Panc1 (cell line): ENCODE data around the gene ZBTB7C. TPM values are rescaled to one million over a fixed set of nuclear protein-coding genes. Genes with fewer than 3 reads are reported as not detected.

Experiments
- ATAC-seq: fragments of 200-7000 bp; cut with Tn5 transposase; 2 replicates; pipeline ENCODE4 v1.9.1; 2020; ENCODE audit warnings: mild to moderate bottlenecking, moderate library complexity
- BruUV-seq: library from RNA; stranded (reverse); fragments of 400-500 nt; replicated peaks from 2 replicates; lab custom pipeline; 2021; lab: Mats Ljungman, UMichigan
- CTCF ChIA-PET: fragments of 300-600 bp; sonication (Branson Sonifier 250); formaldehyde crosslinking; loops from one replicate; lab custom pipeline; 2022; ENCODE audit warnings: antibody characterized with exemption; lab: Charles Lee
- POLR2A ChIA-PET: fragments of 300-600 bp; sonication (Branson Sonifier 250); formaldehyde crosslinking; loops from one replicate; lab custom pipeline; 2022; ENCODE audit warnings: antibody characterized with exemption; lab: Charles Lee
- DNase-seq: peaks from one replicate; pipeline ENCODE4 v3.0.0-alpha.2; 2010; ENCODE audit warnings: low read depth, low spot score
- H3K27ac ChIP-seq: 2 replicates; pipeline ENCODE4 v1.5.1; 2011; ENCODE audit warnings: mild to moderate bottlenecking, low read length, inconsistent platforms
- H3K27me3 ChIP-seq: fragments of 200-500 bp; sonication (Bioruptor generic); 2 replicates; pipeline ENCODE4 v1.6.0; 2014; ENCODE audit warnings: low read length, inconsistent platforms; ENCODE audit not compliant: control insufficient read depth, insufficient read depth
- H3K36me3 ChIP-seq: fragments of 200-500 bp; sonication (Bioruptor generic); 2 replicates; pipeline ENCODE4 v1.5.1; 2014; ENCODE audit warnings: inconsistent platforms, mild to moderate bottlenecking, low read length, moderate library complexity; ENCODE audit not compliant: control insufficient read depth, insufficient read depth
- H3K4me1 ChIP-seq: 2 replicates; pipeline ENCODE4 v1.5.1; 2011; ENCODE audit warnings: inconsistent platforms, mild to moderate bottlenecking, low read length, moderate library complexity; ENCODE audit not compliant: control insufficient read depth, insufficient read depth
- H3K4me3 ChIP-seq, 2 experiments: 2 replicates each; pipeline ENCODE4 v1.5.1; 2011 to 2012; ENCODE audit warnings: low read depth in 2 of 2, low read length in 2 of 2, mild to moderate bottlenecking in 2 of 2, inconsistent platforms in 1 of 2, moderate library complexity in 1 of 2
- H3K9me3 ChIP-seq: fragments of 200-500 bp; sonication (Bioruptor generic); 2 replicates; pipeline ENCODE4 v1.5.1; 2014; ENCODE audit warnings: low read depth, mild to moderate bottlenecking, inconsistent platforms, low read length, moderate library complexity; ENCODE audit not compliant: control insufficient read depth, insufficient read depth
- CTCF ChIP-seq: fragments of 450-650 bp; IDR thresholded peaks from 2 replicates; pipeline ENCODE4 v1.5.1; 2017; ENCODE audit warnings: mild to moderate bottlenecking
- POLR2AphosphoS5 ChIP-seq: IDR thresholded peaks from 2 replicates; pipeline ENCODE4 v1.6.1; 2012; ENCODE audit warnings: mild to moderate bottlenecking, low read depth, low read length, moderate library complexity
- REST ChIP-seq, 2 experiments: IDR thresholded peaks; 2 replicates each; pipeline ENCODE4 v1.6.1; 2011 to 2012; ENCODE audit warnings: low read depth in 2 of 2, control low read depth in 1 of 2, low read length in 1 of 2, mild to moderate bottlenecking in 1 of 2, moderate library complexity in 1 of 2; ENCODE audit not compliant: insufficient read depth in 1 of 2
- SIN3A ChIP-seq: IDR thresholded peaks from 2 replicates; pipeline ENCODE4 v1.6.1; 2012; ENCODE audit warnings: low read depth, mild to moderate bottlenecking, low read length, moderate library complexity, borderline replicate concordance; ENCODE audit not compliant: insufficient read depth
- TCF7L2 ChIP-seq: IDR thresholded peaks from 2 replicates; pipeline ENCODE4 v1.6.1; 2011; ENCODE audit warnings: mild to moderate bottlenecking, low read depth, low read length, inconsistent platforms
- in situ Hi-C: cut with HindIII; loops from 2 replicates; pipeline ENCODE4 v1.10.0; 2016; ENCODE audit warnings: low sequenced_read_pairs, low pct_unique_long_range_greater_than_20kb
- intact Hi-C: fragments of 100-400 bp; cut with micrococcal nuclease; formaldehyde crosslinking; loops from one replicate; pipeline ENCODE4 v1.10.0; 2022; ENCODE audit not compliant: unreplicated experiment
- total RNA-seq: library from RNA; stranded (reverse); gene quantifications from one replicate; pipeline ENCODE4 v1.2.1, GENCODE V29; 2021; ENCODE audit not compliant: unreplicated experiment

The ZBTB7C gene
- total RNA-seq, 1 experiment from 2014 or later = 0.03 TPM

GRCh38 chr18:48166336-48166875, 242.8 kb downstream of the ZBTB7C start:
- intact Hi-C loops (no loop called here), in situ Hi-C loops (no loop called here)
- no peaks in the 10 kb centered on the region; the same call in 1 of the 2 replicates for H3K27me3 ChIP-seq
- no peak overlapping the region for H3K27ac ChIP-seq
- DNase-seq (no peak), ATAC-seq (no peak)
- H3K9me3 ChIP-seq = no peaks in the 10 kb centered on the region
- no peaks in the 10 kb centered on the region for H3K4me1 ChIP-seq
- H3K4me3 ChIP-seq = no peak overlapping the region
- no peak for TF ChIP-seq TCF7L2
- no peak for TF ChIP-seq CTCF
- TF ChIP-seq SIN3A = no peak
- TF ChIP-seq POLR2AphosphoS5 = no peak
- POLR2A ChIA-PET = no interaction called here
- H3K36me3 ChIP-seq = no peaks in the 10 kb centered on the region
- BruUV-seq = no TSS peak
- CTCF ChIA-PET = no interaction called here

GRCh38 chr18:48165111-48165866, 243.9 kb downstream of the ZBTB7C start:
- ChIA-PET CTCF (no interaction called here), POLR2A (no interaction called here)
- no peaks in the 10 kb centered on the region; the same call in 1 of the 2 replicates for H3K27me3 ChIP-seq
- no peaks in the 10 kb centered on the region for H3K4me1 ChIP-seq
- in situ Hi-C loops = no loop called here
- H3K27ac ChIP-seq = no peak overlapping the region
- ATAC-seq = no peak
- TF ChIP-seq SIN3A (no peak), CTCF (no peak), TCF7L2 (no peak), POLR2AphosphoS5 (no peak)
- no peak overlapping the region for H3K4me3 ChIP-seq
- no peak for DNase-seq
- no peaks in the 10 kb centered on the region for H3K9me3 ChIP-seq
- H3K36me3 ChIP-seq = no peaks in the 10 kb centered on the region
- BruUV-seq = no TSS peak
- intact Hi-C loops = no loop called here

DNA sequence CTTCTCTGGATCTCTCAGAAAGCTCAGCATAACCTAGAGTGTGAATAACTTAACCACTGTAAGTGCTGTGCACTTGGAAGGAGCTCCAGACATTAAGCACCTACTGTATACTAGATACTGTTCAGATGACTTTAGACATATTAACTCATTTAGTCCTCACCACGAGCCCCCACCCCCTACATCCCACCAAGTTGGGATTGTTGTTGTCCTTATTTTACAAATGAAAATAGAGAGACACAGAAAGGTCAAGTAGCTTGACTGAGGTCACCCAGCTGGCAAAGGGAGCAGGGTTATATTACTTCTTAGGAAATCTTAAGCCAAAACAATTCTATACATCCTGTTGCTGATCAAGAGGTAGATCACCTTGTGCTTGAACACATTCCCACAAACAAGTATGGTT, 244.5 kb downstream of the ZBTB7C start:
- BruUV-seq = no TSS peak
- in situ Hi-C loops (no loop called here), intact Hi-C loops (no loop called here)
- Histone ChIP-seq H3K4me1 (no peaks in the 10 kb centered on the region), H3K36me3 (no peaks in the 10 kb centered on the region), H3K9me3 (no peaks in the 10 kb centered on the region), H3K27me3 (no peaks in the 10 kb centered on the region; the same call in 1 of the 2 replicates), H3K4me3 (no peak overlapping the region), H3K27ac (no peak overlapping the region)
- CTCF ChIA-PET = no interaction called here
- DNase-seq (no peak), ATAC-seq (no peak)
- POLR2A ChIA-PET = no interaction called here
- TF ChIP-seq TCF7L2 (no peak), SIN3A (no peak), REST (IDR thresholded peaks at IDR 0.05; ENCODE audit: insufficient read depth in 1 of 2, low read depth in 2 of 2, low read length in 1 of 2) (no peak), POLR2AphosphoS5 (no peak), CTCF (no peak)
